ENCODE data around the gene COLGALT1.

GRCh38 chr19:17599780-17600179 lies 44.3 kb downstream of the COLGALT1 start:
- TF ChIP-seq PBX3 (IDR thresholded peaks at IDR 0.05) (no peak), CTCF (IDR thresholded peaks at IDR 0.05) (no peak), POLR2AphosphoS5 (IDR thresholded peaks at IDR 0.05; ENCODE audit: low read depth, low read length) (no peak), EP300 (IDR thresholded peaks at IDR 0.05; ENCODE audit: borderline replicate concordance in 1 of 2, low read depth in 1 of 2, low read length in 1 of 2) (no peak), GATA2 (CRISPR knock-in tag; IDR thresholded peaks at IDR 0.05) (no peak)

Data from SK-N-SH (cell line).